Prostate gland (tissue), 2 donors: ENCODE results near the gene CATSPERD.

ENCODE experiments used
- POLR2A ChIP-seq: fragments of 450-650 bp; IDR thresholded peaks from one replicate; pipeline ENCODE4 v1.6.1; 2016; ENCODE audit warnings: antibody characterized with exemption, mild to moderate bottlenecking
- TF ChIP-seq, protein P1 (sequence below), 4 experiments: fragments of 200-600 bp in 2 of 4; fragments of 450-650 bp in 2 of 4; sonication (generic) in 2 of 4; IDR thresholded peaks; 1 replicate in 3 of 4; 2 replicates in 1 of 4; pipeline ENCODE4 v1.5.1; 2016 to 2019; ENCODE audit warnings: antibody characterized with exemption in 4 of 4, mild to moderate bottlenecking in 2 of 4, moderate library complexity in 2 of 4

- TF ChIP-seq, protein P1, sequence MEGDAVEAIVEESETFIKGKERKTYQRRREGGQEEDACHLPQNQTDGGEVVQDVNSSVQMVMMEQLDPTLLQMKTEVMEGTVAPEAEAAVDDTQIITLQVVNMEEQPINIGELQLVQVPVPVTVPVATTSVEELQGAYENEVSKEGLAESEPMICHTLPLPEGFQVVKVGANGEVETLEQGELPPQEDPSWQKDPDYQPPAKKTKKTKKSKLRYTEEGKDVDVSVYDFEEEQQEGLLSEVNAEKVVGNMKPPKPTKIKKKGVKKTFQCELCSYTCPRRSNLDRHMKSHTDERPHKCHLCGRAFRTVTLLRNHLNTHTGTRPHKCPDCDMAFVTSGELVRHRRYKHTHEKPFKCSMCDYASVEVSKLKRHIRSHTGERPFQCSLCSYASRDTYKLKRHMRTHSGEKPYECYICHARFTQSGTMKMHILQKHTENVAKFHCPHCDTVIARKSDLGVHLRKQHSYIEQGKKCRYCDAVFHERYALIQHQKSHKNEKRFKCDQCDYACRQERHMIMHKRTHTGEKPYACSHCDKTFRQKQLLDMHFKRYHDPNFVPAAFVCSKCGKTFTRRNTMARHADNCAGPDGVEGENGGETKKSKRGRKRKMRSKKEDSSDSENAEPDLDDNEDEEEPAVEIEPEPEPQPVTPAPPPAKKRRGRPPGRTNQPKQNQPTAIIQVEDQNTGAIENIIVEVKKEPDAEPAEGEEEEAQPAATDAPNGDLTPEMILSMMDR (IDR thresholded peaks at IDR 0.05), result no peak
- no peak for TF ChIP-seq POLR2A
Observed at GRCh38 chr19:5820785-5821184, 100.3 kb downstream of the CATSPERD start.
